ENCODE data around the gene MOXD1. TPM values are rescaled to one million over a fixed set of nuclear protein-coding genes. Genes with fewer than 3 reads are reported as not detected.

The MOXD1 gene
- total and polyA plus RNA-seq, 4 donors = 4.5 to 37.5 (median 17.7) TPM

GRCh38 chr6:132395015-132395597 lies 6.2 kb downstream of the MOXD1 start:
- H3K27me3 ChIP-seq (ENCODE audit: control insufficient read depth in 3 of 3, insufficient read depth in 3 of 3, low read length in 2 of 3) = peaks cover 0 to 2% (median under 1%) of the 10 kb centered on the region in 3 donors
- H3K9me3 ChIP-seq (ENCODE audit: control insufficient read depth in 4 of 4, insufficient read depth in 3 of 4, low read length in 3 of 4) = peaks cover 3 to 12% (median 7%) of the 10 kb centered on the region in 4 donors
- no peak for ATAC-seq (ENCODE audit: insufficient read depth, low FRiP score)
- H3K36me3 ChIP-seq (ENCODE audit: control insufficient read depth in 4 of 4, insufficient read depth in 4 of 4, low read length in 4 of 4) = peaks cover 0 to 3% (median 0%) of the 10 kb centered on the region in 4 donors
- DNase-seq = no peak
- peaks cover 0 to 39% (median 4%) of the 10 kb centered on the region in 5 donors for H3K4me1 ChIP-seq (ENCODE audit: control insufficient read depth in 5 of 5, insufficient read depth in 5 of 5, low read length in 5 of 5)
- no peak for TF ChIP-seq CTCF (IDR thresholded peaks at IDR 0.05; ENCODE audit: control extremely low read depth, extremely low read depth)
- H3K4me3 ChIP-seq = no peak overlapping the region
- 92 to 93% methylated on average over 2 of the region's 2 CpGs for whole genome bisulfite sequencing, 2 donors
- no peak overlapping the region for H3K27ac ChIP-seq (ENCODE audit: low read depth in 1 of 2, low read length in 1 of 2)
- H3K9ac ChIP-seq (ENCODE audit: insufficient read depth in 1 of 2, low read length in 2 of 2) = no peak overlapping the region

- no peak overlapping the region for H3K27ac ChIP-seq (ENCODE audit: low read depth in 1 of 2, low read length in 1 of 2)
- no peaks in the 10 kb centered on the region for H3K27me3 ChIP-seq (ENCODE audit: control insufficient read depth in 3 of 3, insufficient read depth in 3 of 3, low read length in 2 of 3)
- no peak overlapping the region for H3K9ac ChIP-seq (ENCODE audit: insufficient read depth in 1 of 2, low read length in 2 of 2)
- peaks cover 3 to 12% (median 5%) of the 10 kb centered on the region in 4 donors for H3K9me3 ChIP-seq (ENCODE audit: control insufficient read depth in 4 of 4, insufficient read depth in 3 of 4, low read length in 3 of 4)
- 95 to 98% methylated on average over 2 of the region's 2 CpGs for WGBS, 2 donors
- ATAC-seq (ENCODE audit: insufficient read depth, low FRiP score) (no peak), DNase-seq (no peak)
- peaks cover 0 to 52% (median 4%) of the 10 kb centered on the region in 5 donors for H3K4me1 ChIP-seq (ENCODE audit: control insufficient read depth in 5 of 5, insufficient read depth in 5 of 5, low read length in 5 of 5)
- H3K4me3 ChIP-seq = no peak overlapping the region
- no peak for TF ChIP-seq CTCF (IDR thresholded peaks at IDR 0.05; ENCODE audit: control extremely low read depth, extremely low read depth)
- peaks cover 0 to 3% (median 0%) of the 10 kb centered on the region in 4 donors for H3K36me3 ChIP-seq (ENCODE audit: control insufficient read depth in 4 of 4, insufficient read depth in 4 of 4, low read length in 4 of 4)
Measured at GRCh38 chr6:132392792-132393191, 8.5 kb downstream of the MOXD1 start.

DNA sequence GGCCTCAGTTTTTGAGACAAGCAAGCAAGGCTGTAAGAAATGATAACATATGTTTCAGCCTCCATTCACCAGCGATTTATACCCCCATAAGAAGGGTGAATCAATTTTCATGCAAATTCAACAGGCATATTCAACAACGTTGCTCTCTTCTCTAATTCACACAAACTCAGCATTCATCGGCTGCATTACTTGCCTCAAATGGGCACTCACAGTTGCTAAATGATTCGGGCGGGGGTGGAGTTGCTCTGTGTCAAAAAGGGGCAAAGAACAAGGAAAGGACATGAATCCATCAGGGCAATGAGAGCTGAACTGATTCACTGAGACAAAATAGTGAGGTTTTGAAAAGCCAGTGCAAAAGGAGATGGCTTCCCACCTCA lies 9.0 kb downstream of the MOXD1 start:
- Histone ChIP-seq H3K4me3 (no peak overlapping the region), H3K9ac (ENCODE audit: insufficient read depth in 1 of 2, low read length in 2 of 2) (peak overlapping the region in 1 of 2 donors; percentile 36), H3K9me3 (ENCODE audit: control insufficient read depth in 4 of 4, insufficient read depth in 3 of 4, low read length in 3 of 4) (peaks cover 3 to 12% (median 5%) of the 10 kb centered on the region in 4 donors), H3K4me1 (ENCODE audit: control insufficient read depth in 5 of 5, insufficient read depth in 5 of 5, low read length in 5 of 5) (peaks cover 0 to 49% (median 4%) of the 10 kb centered on the region in 5 donors), H3K27me3 (ENCODE audit: control insufficient read depth in 3 of 3, insufficient read depth in 3 of 3, low read length in 2 of 3) (no peaks in the 10 kb centered on the region), H3K36me3 (ENCODE audit: control insufficient read depth in 4 of 4, insufficient read depth in 4 of 4, low read length in 4 of 4) (peaks cover 0 to 3% (median 0%) of the 10 kb centered on the region in 4 donors), H3K27ac (ENCODE audit: low read depth in 1 of 2, low read length in 1 of 2) (peak overlapping the region in 1 of 2 donors; percentile 13)
- no peak for TF ChIP-seq CTCF (IDR thresholded peaks at IDR 0.05; ENCODE audit: control extremely low read depth, extremely low read depth)
- ATAC-seq (ENCODE audit: insufficient read depth, low FRiP score) = no peak
- no peak for DNase-seq
- WGBS, 2 donors = 62 to 67% methylated on average over 5 of the region's 5 CpGs

Data from lung (tissue), 12 donors.